ENCODE data around the gene AK1.

DNA sequence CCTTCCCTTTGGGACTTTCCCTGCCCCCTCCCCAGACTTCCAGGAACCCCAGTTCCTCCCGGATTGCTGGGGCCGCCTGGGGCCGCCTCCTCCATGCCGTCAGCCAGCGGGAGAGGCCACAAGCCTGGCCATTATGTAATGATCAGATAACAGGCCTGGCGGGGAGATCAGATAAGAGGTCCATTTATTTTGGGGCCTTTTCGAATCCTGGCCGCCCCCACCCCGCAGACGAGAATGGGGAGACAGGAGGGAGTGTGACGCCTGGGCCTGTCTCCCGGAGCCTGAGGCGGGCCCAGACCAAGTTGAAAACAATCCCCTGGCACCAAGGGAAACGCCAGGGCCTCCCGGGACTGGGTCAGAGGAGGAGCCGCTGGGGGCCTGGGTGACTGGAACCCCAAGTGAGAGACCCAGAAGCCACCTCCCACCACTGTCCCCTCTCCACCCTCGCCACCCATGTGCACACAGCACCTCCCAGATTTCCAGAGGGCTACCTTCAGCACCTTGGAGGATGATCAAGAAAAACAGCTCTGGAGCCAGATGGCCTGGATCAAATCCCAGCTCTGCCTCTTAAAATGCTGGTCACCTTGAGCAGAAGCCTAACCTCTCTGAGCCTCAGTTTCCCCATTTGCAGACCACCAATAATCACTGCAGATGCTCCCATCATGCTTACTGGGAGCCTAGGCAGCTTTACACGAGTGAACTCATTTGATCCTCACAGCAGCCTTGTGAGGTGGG, 30.9 kb downstream of the AK1 start:
- TF ChIP-seq, protein P1, sequence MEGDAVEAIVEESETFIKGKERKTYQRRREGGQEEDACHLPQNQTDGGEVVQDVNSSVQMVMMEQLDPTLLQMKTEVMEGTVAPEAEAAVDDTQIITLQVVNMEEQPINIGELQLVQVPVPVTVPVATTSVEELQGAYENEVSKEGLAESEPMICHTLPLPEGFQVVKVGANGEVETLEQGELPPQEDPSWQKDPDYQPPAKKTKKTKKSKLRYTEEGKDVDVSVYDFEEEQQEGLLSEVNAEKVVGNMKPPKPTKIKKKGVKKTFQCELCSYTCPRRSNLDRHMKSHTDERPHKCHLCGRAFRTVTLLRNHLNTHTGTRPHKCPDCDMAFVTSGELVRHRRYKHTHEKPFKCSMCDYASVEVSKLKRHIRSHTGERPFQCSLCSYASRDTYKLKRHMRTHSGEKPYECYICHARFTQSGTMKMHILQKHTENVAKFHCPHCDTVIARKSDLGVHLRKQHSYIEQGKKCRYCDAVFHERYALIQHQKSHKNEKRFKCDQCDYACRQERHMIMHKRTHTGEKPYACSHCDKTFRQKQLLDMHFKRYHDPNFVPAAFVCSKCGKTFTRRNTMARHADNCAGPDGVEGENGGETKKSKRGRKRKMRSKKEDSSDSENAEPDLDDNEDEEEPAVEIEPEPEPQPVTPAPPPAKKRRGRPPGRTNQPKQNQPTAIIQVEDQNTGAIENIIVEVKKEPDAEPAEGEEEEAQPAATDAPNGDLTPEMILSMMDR (CRISPR knock-in tag; IDR thresholded peaks at IDR 0.05): 0 out of 2 replicates have a peak, but pooled peaks have one; percentile 8
- TF ChIP-seq, protein P2, sequence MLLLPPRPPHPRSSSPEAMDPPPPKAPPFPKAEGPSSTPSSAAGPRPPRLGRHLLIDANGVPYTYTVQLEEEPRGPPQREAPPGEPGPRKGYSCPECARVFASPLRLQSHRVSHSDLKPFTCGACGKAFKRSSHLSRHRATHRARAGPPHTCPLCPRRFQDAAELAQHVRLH (CRISPR knock-in tag; IDR thresholded peaks at IDR 0.05; ENCODE audit: borderline replicate concordance, low read depth): no peak
- TF ChIP-seq HMG20B (CRISPR knock-in tag; conservative IDR thresholded peaks at IDR 0.05) (no peak), PITX1 (CRISPR knock-in tag; IDR thresholded peaks at IDR 0.05) (no peak), NCOR1 (IDR thresholded peaks at IDR 0.05; ENCODE audit: borderline replicate concordance, low read length) (no peak), ONECUT2 (CRISPR knock-in tag; IDR thresholded peaks at IDR 0.05) (no peak), ZC3H4 (CRISPR knock-in tag; IDR thresholded peaks at IDR 0.05; ENCODE audit: borderline replicate concordance) (no peak), ZNF644 (CRISPR knock-in tag; IDR thresholded peaks at IDR 0.05; ENCODE audit: low read depth) (no peak)

Measured in HepG2 (cell line).